ENCODE data around the gene STAB2.
"Not testable (repeated sequence)": the region's sequence is repeated elsewhere in the genome, so short reads cannot be mapped to it uniquely, and the experiment has no call there.

STAB2 gene

DNA sequence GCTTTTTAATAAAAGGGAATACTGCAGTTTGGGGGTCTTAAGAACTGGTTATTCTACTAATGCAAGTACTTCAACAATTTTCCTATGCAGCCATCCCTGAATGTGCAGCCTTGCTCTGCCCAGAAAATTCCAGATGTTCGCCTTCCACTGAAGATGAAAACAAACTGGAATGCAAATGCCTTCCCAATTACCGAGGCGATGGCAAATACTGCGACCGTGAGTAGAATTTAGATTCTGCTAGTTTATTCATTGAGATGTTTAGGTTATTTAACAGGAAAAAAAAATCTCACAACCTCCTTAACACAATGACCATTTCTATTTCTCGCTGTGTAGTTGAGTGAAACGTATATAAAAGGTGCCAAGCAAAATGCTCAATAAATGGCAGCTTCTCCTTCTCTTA is 49.9 kb downstream of the STAB2 start:
- Histone ChIP-seq H3K9me3 (ENCODE audit: insufficient read depth, low read depth, low read length) (no peaks in the 10 kb centered on the region), H3K27me3 (ENCODE audit: insufficient read depth, low read length) (no peaks in the 10 kb centered on the region), H3K27ac (ENCODE audit: low read length) (no peak overlapping the region), H3K36me3 (ENCODE audit: insufficient read depth, low read depth, low read length) (no peaks in the 10 kb centered on the region), H3K9ac (ENCODE audit: low read depth, low read length) (no peak overlapping the region), H3K4me1 (ENCODE audit: insufficient read depth, low read length) (no peaks in the 10 kb centered on the region), H3K4me3 (ENCODE audit: low read length) (no peak overlapping the region)

GRCh38 chr12:103637429-103637828 is 50.4 kb downstream of the STAB2 start:
- Histone ChIP-seq H3K4me1 (ENCODE audit: insufficient read depth, low read length) (no peaks in the 10 kb centered on the region), H3K36me3 (ENCODE audit: insufficient read depth, low read depth, low read length) (no peaks in the 10 kb centered on the region), H3K9ac (ENCODE audit: low read depth, low read length) (no peak overlapping the region), H3K4me3 (ENCODE audit: low read length) (no peak overlapping the region), H3K27ac (ENCODE audit: low read length) (no peak overlapping the region), H3K27me3 (ENCODE audit: insufficient read depth, low read length) (no peaks in the 10 kb centered on the region), H3K9me3 (ENCODE audit: insufficient read depth, low read depth, low read length) (no peaks in the 10 kb centered on the region)

- Histone ChIP-seq H3K9ac (ENCODE audit: low read depth, low read length) (no peak overlapping the region), H3K4me1 (ENCODE audit: insufficient read depth, low read length) (no peaks in the 10 kb centered on the region), H3K27ac (ENCODE audit: low read length) (no peak overlapping the region), H3K27me3 (ENCODE audit: insufficient read depth, low read length) (no peaks in the 10 kb centered on the region), H3K9me3 (ENCODE audit: insufficient read depth, low read depth, low read length) (no peaks in the 10 kb centered on the region; the same call in none of the 2 replicates), H3K36me3 (ENCODE audit: insufficient read depth, low read depth, low read length) (no peaks in the 10 kb centered on the region), H3K4me3 (ENCODE audit: low read length) (no peak overlapping the region)
These were observed 52.9 kb downstream of the STAB2 start for GRCh38 chr12:103639983-103640382.

DNA sequence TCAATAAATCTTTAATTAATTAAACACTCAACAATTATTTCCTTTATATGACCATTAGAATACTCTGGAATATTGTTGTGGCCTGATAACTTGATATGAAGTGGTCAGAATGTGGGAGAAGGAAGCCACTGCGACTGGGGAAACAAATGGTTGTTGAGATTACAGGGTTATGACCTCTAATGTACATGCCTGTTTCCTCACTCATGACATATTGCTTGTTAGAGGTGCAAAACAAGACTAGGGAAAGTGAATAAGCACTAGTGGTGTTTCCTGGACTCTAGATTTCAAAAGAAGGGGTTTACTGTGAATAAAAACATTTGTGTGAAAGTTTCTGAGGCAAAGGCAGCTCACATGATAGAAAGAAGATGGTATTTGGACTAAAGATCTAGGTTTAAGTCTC is 53.3 kb downstream of the STAB2 start:
- no peak overlapping the region for H3K4me3 ChIP-seq (ENCODE audit: low read length)
- H3K27me3 ChIP-seq (ENCODE audit: insufficient read depth, low read length), result no peaks in the 10 kb centered on the region
- no peak overlapping the region for H3K9ac ChIP-seq (ENCODE audit: low read depth, low read length)
- no peaks in the 10 kb centered on the region for H3K36me3 ChIP-seq (ENCODE audit: insufficient read depth, low read depth, low read length)
- H3K4me1 ChIP-seq (ENCODE audit: insufficient read depth, low read length), result no peaks in the 10 kb centered on the region
- H3K9me3 ChIP-seq (ENCODE audit: insufficient read depth, low read depth, low read length), result no peaks in the 10 kb centered on the region; the same call in none of the 2 replicates
- H3K27ac ChIP-seq (ENCODE audit: low read length), result no peak overlapping the region

- H3K27ac ChIP-seq (ENCODE audit: low read length), result no peak overlapping the region
- no peaks in the 10 kb centered on the region; the same call in none of the 2 replicates for H3K9me3 ChIP-seq (ENCODE audit: insufficient read depth, low read depth, low read length)
- H3K9ac ChIP-seq (ENCODE audit: low read depth, low read length), result no peak overlapping the region
These were observed 53.8 kb downstream of the STAB2 start for GRCh38 chr12:103640831-103641230.

DNA sequence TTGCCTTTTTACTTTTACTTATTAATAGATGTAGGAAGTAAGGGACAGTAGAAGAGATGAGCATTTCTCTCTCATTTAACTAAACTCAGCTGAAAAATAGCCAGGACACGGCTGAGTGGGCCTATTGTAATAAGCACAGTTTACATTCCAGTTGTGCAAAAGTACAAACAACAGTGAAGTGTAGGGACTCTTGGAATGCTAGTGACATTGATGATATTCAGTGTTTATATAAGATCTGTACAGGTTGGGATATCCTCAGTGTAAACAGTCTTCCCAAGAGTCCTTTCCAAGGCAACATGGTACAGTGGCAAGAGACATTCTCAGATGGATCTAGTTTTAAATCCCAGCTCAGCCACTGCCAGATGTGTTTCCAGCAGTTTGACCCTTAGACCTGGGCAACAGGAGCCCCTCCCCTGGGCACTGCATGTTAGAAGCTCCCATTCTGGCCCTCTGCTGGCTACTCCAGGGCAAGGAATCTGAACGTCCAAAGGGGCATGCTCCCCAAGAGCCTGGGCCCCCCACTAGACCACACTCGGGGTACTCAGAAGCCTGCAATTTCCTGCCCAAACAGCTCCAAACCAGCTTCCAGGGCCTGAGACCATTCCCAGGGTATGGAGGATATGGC is 55.3 kb downstream of the STAB2 start:
- Histone ChIP-seq H3K36me3 (ENCODE audit: insufficient read depth, low read depth, low read length) (no peaks in the 10 kb centered on the region), H3K27me3 (ENCODE audit: insufficient read depth, low read length) (no peaks in the 10 kb centered on the region), H3K9ac (ENCODE audit: low read depth, low read length) (no peak overlapping the region), H3K9me3 (ENCODE audit: insufficient read depth, low read depth, low read length) (no peaks in the 10 kb centered on the region; the same call in none of the 2 replicates), H3K4me3 (ENCODE audit: low read length) (no peak overlapping the region), H3K4me1 (ENCODE audit: insufficient read depth, low read length) (no peaks in the 10 kb centered on the region), H3K27ac (ENCODE audit: low read length) (no peak overlapping the region)

More at GRCh38 chr12:103640831-103641230, 53.8 kb downstream of the STAB2 start:
- no peaks in the 10 kb centered on the region for H3K27me3 ChIP-seq (ENCODE audit: insufficient read depth, low read length)
- no peak overlapping the region for H3K4me3 ChIP-seq (ENCODE audit: low read length)
- no peaks in the 10 kb centered on the region for H3K4me1 ChIP-seq (ENCODE audit: insufficient read depth, low read length)
- H3K36me3 ChIP-seq (ENCODE audit: insufficient read depth, low read depth, low read length), result no peaks in the 10 kb centered on the region

DNA sequence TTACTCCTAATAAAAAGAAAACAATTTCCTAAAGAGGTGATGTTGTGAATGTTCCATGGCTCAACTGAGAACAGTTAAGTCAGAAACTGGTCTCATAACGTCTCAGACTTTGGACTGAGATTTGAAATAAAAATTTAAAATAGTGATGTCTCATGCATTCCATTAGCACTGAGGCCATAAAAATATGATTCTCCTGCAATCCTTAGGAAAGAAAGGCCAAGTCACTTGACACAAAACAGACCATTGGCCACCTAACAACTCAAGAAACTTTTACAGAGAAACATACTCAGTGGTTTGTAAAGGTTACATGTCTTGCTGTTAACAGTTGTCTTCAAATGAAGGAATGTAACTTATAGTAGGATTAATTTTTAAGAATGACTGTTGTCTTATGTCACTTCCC is 58.1 kb downstream of the STAB2 start:
- Histone ChIP-seq H3K27me3 (ENCODE audit: insufficient read depth, low read length) (no peaks in the 10 kb centered on the region), H3K27ac (ENCODE audit: low read length) (no peak overlapping the region), H3K4me1 (ENCODE audit: insufficient read depth, low read length) (no peaks in the 10 kb centered on the region), H3K9ac (ENCODE audit: low read depth, low read length) (no peak overlapping the region), H3K36me3 (ENCODE audit: insufficient read depth, low read depth, low read length) (no peaks in the 10 kb centered on the region), H3K4me3 (ENCODE audit: low read length) (no peak overlapping the region), H3K9me3 (ENCODE audit: insufficient read depth, low read depth, low read length) (no peaks in the 10 kb centered on the region; the same call in none of the 2 replicates)

GRCh38 chr12:103647267-103647666 is 60.2 kb downstream of the STAB2 start:
- no peaks in the 10 kb centered on the region for H3K36me3 ChIP-seq (ENCODE audit: insufficient read depth, low read depth, low read length)
- no peak overlapping the region for H3K27ac ChIP-seq (ENCODE audit: low read length)
- H3K4me3 ChIP-seq (ENCODE audit: low read length), result no peak overlapping the region
- no peaks in the 10 kb centered on the region for H3K27me3 ChIP-seq (ENCODE audit: insufficient read depth, low read length)
- H3K9ac ChIP-seq (ENCODE audit: low read depth, low read length), result no peak overlapping the region
- H3K9me3 ChIP-seq (ENCODE audit: insufficient read depth, low read depth, low read length), result no peaks in the 10 kb centered on the region; the same call in none of the 2 replicates
- no peaks in the 10 kb centered on the region for H3K4me1 ChIP-seq (ENCODE audit: insufficient read depth, low read length)

- no peak overlapping the region for H3K27ac ChIP-seq (ENCODE audit: low read length)
- no peak overlapping the region for H3K9ac ChIP-seq (ENCODE audit: low read depth, low read length)
- no peaks in the 10 kb centered on the region for H3K4me1 ChIP-seq (ENCODE audit: insufficient read depth, low read length)
- H3K36me3 ChIP-seq (ENCODE audit: insufficient read depth, low read depth, low read length), result no peaks in the 10 kb centered on the region
- no peaks in the 10 kb centered on the region for H3K9me3 ChIP-seq (ENCODE audit: insufficient read depth, low read depth, low read length)
- H3K4me3 ChIP-seq (ENCODE audit: low read length), result no peak overlapping the region
- H3K27me3 ChIP-seq (ENCODE audit: insufficient read depth, low read length), result no peaks in the 10 kb centered on the region
These were observed 65.7 kb downstream of the STAB2 start for GRCh38 chr12:103652808-103653207.

DNA sequence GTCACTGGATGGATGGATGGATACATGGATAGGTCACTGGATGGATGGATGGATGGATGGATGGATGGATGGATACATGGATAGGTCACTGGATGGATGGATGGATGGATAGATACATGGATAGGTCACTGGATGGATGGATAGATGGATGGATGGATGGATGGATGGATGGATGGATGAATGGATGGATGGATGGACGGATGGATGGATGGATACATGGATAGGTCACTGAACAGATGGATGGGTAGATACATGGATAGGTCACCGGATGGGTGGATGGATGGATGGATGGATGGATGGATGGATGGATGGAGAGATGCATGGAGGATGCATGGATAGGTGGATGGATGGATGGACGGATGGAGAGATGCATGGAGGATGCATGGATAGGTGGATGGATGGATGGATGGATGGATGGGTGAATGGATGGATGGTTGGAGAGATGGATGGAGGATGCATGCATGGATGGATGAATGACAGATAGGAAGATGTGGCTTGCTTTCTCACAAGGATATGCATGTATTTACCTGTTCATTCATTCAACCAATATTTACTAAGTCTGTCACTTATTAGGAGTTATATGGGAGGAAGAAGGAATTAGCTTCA is 66.6 kb downstream of the STAB2 start:
- H3K9me3 ChIP-seq (ENCODE audit: insufficient read depth, low read depth, low read length); H3K9ac ChIP-seq (ENCODE audit: low read depth, low read length): not testable (repeated sequence)

DNA sequence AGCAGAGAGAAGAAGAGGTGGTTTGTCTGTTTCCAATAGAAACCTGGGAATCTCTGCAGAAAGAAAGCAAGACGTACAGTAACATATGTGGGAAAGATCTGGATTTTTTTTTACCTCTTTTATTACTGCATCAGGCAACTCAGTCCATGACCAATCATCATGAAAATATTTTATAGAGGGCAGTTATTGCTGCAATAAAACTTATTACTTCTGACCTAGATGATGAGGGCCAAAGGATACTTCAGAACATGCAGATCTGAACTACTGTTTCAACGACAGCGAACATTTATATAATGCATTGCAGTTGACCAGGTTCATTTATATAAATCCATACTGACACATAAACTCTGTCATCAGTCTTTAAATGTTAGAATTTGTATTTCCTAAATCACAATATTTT is 67.7 kb downstream of the STAB2 start:
- Histone ChIP-seq H3K4me3 (ENCODE audit: low read length) (no peak overlapping the region), H3K9me3 (ENCODE audit: insufficient read depth, low read depth, low read length) (no peaks in the 10 kb centered on the region), H3K27me3 (ENCODE audit: insufficient read depth, low read length) (no peaks in the 10 kb centered on the region; the same call in 1 of the 2 replicates), H3K4me1 (ENCODE audit: insufficient read depth, low read length) (no peaks in the 10 kb centered on the region), H3K9ac (ENCODE audit: low read depth, low read length) (no peak overlapping the region), H3K27ac (ENCODE audit: low read length) (no peak overlapping the region), H3K36me3 (ENCODE audit: insufficient read depth, low read depth, low read length) (no peaks in the 10 kb centered on the region)

More for the DNA sequence above, 66.6 kb downstream of the STAB2 start:
- H3K36me3 ChIP-seq (ENCODE audit: insufficient read depth, low read depth, low read length); H3K27ac ChIP-seq (ENCODE audit: low read length); H3K4me3 ChIP-seq (ENCODE audit: low read length); H3K4me1 ChIP-seq (ENCODE audit: insufficient read depth, low read length); H3K27me3 ChIP-seq (ENCODE audit: insufficient read depth, low read length): not testable (repeated sequence)

- H3K4me1 ChIP-seq (ENCODE audit: insufficient read depth, low read length), result no peaks in the 10 kb centered on the region
- no peak overlapping the region for H3K4me3 ChIP-seq (ENCODE audit: low read length)
- no peak overlapping the region for H3K27ac ChIP-seq (ENCODE audit: low read length)
- H3K9ac ChIP-seq (ENCODE audit: low read depth, low read length), result no peak overlapping the region
- no peaks in the 10 kb centered on the region for H3K36me3 ChIP-seq (ENCODE audit: insufficient read depth, low read depth, low read length)
- no peaks in the 10 kb centered on the region for H3K9me3 ChIP-seq (ENCODE audit: insufficient read depth, low read depth, low read length)
- no peaks in the 10 kb centered on the region; the same call in 1 of the 2 replicates for H3K27me3 ChIP-seq (ENCODE audit: insufficient read depth, low read length)
These were observed 69.2 kb downstream of the STAB2 start for GRCh38 chr12:103656291-103656690.
